ENCODE measurements around the gene KLHL29. TPM values are rescaled to one million over a fixed set of nuclear protein-coding genes. Genes with fewer than 3 reads are reported as not detected.

The KLHL29 gene
- total RNA-seq, 2 donors from 2014 or later = 2.9 to 4.6 TPM

DNA sequence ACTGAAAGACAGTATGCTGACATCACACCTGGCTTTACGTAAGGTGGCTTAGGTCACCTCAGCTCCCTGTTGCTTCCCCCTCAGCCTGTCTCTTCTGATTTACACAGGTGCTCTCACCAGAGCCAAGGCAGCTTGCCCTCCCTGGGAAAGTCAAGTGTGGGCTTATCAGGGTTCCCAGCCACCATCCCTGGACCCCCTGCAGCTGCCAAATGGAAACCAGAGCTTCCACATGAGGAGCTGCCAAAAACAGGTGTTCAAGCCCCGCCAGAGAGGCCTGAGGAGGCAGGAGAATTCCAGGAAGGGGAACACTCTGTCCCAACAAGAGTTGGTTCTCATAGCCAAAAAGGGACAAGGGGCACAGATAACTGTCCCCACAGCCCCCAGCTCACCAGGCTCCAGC lies 275.3 kb downstream of the KLHL29 start:
- intact Hi-C loops (cut with DNase I, micrococcal nuclease) = no loop called here
- ATAC-seq (no peak), DNase-seq (no peak)

- ATAC-seq = no peak
- intact Hi-C loops (cut with DNase I, micrococcal nuclease) = no loop called here
- DNase-seq = no peak
These were observed 276.5 kb downstream of the KLHL29 start for GRCh38 chr2:23661276-23662050.

GRCh38 chr2:23662466-23662865 lies 277.5 kb downstream of the KLHL29 start:
- intact Hi-C loops (cut with DNase I, micrococcal nuclease) = no loop called here
- DNase-seq (no peak), ATAC-seq (no peak)

- intact Hi-C loops (cut with DNase I, micrococcal nuclease) = no loop called here
- DNase-seq (peak in 1 of 2 donors; percentile 18), ATAC-seq (no peak)
These were observed 278.3 kb downstream of the KLHL29 start for GRCh38 chr2:23662941-23663920.

DNA sequence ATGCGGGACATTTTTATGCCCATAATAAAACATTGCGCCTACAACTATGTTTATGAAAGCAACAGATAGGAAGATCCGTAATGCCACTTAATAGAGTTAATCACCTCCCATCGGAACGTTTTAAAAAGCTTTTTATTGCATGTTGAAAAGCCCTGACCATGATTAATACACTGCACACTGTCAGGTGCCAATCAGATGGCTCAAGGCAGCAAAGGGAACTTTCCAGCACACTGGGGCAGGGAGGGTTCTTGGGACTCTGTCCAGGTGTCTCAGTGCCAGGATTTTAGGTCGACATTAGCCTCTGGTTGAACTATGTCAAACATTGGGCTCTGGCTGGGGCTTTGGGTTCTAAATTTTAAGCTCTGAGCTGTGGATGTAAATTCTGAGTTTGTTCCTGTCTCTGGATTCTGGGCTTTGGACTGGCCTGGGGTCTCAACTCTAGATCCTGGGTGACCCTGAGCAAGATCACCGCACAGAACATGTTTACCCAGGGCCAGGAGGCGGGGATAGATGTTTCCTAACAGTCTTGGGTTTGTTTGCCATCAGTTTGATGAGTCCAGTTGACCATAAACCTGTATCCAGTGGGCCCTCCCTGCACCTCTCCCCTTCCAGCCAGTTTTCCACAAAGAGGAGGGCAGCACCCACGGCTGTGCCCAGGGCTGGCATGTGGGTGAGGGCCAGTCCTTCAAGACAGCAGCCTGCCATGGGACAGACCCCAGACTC lies 279.2 kb downstream of the KLHL29 start:
- intact Hi-C loops (cut with DNase I, micrococcal nuclease) = no loop called here
- no peak for ATAC-seq
- no peak for DNase-seq

DNA sequence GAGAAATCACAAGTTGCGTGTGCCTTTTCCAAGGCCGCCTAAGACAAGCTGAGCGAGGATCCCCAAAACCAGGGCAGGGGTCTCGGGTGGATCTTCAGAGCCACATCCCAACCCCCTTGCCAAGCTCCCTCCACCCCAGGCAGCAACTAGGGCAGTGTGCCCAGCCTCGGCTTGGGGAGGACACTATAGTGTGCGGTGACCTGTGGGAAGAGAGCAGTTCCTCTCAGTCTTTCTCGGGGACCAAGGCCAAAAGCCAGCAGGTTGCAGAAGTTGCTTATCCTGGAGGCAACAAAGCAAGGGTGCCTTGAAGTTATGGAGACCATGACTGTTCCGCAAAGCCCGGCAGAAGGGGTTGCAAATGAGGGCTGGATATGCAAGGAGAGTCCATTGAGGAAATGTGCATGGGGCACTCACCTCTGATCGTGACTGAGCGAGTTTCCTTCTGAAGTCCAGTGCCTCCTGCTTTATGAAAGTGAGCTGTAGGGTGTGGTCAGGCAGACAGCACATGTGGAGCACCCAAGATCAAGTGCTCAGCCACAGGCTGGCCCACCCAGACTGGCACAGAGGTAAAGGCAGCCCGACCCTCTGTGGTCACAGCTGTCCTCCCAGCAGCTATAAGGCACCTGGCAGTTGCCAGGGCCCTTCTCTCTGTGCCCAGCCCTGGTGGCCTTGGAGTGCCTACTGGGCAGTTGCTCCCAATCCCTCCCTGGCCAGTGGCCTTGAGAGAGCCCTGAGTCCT lies 281.4 kb downstream of the KLHL29 start:
- ATAC-seq = no peak
- intact Hi-C loops (cut with DNase I, micrococcal nuclease) = no loop called here

DNA sequence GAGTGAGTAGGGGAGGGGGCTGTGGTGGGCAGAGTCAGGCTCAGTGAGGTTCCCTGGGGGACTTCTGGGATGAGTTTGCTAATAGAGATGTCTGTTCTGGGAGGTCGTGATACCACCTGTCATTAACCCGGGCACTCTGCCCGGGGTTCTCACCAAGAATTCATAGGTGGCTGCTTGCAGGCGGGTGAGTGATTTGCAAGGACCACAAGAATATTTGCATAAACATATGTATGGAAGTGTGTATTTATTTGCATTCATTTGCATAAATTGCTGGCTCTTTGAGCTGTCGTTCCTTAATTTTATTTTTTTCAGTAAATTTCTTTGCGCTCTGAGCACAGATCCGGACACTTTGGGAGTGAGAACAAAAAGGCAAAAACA lies 282.0 kb downstream of the KLHL29 start:
- intact Hi-C loops (cut with DNase I, micrococcal nuclease) = no loop called here
- DNase-seq (no peak), ATAC-seq (no peak)

More for the DNA sequence above, 281.4 kb downstream of the KLHL29 start:
- DNase-seq = no peak

- no peak for ATAC-seq
- intact Hi-C loops (cut with DNase I, micrococcal nuclease) = no loop called here
- DNase-seq = no peak
These were observed 283.9 kb downstream of the KLHL29 start for GRCh38 chr2:23668756-23669304.

DNA sequence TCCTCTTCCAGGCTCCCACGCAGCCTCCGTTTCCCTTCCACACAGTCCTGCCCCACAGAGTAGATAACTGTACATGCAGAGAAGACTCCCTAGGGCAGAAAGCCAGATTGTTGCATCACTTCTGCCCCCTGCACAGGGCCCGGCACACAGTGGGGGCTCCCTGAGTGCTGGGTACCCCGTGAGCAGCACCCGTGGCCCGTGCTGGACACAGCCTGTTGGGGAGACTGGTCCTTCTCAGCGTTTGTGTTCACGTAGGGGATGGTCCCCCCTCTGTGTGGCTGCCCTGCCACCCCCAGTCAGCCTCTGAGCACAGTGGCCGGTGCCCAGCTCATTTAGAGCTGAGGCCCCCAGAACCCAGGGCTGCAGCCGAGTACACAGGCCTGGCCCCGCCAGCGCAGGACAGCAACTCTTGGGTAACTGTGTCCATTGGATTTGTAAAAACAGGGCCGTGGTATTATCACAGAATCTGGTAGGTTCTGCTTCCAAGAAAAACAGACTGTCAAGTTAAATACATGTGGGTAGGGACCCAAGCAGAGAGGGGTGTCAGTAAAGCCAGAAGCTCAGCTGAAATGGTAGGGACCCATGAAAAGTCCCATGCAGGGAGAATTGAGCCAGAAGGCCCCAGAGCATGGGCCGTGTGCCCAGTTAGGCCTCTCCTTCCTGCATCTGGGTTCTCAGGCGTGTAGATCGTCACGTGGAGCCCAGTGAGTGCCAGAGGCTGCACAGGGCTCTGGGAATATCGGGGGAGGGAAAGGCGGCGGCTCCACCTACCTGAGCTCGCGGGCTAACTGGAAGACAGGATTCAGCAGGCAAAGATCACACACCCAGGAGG lies 284.6 kb downstream of the KLHL29 start:
- intact Hi-C loops (cut with DNase I, micrococcal nuclease) = no loop called here
- ATAC-seq = peak; percentile 80

DNA sequence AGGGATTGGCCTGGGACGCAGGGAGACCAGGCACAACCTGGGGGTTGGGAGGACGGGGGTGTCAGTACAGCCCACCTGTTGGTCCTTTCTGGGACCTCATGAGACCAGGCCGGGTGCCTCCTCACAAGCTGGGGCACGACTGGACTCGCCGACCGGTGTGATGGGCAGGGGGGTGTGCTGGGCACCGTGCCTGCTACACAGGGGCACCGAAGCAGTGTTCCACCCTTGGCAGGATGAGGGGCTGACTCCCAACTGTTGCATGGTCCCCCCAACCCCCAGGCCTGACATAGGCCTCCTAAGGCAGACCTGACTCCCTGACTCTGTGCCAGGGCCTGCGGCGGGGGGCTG lies 285.2 kb downstream of the KLHL29 start:
- no peak for ATAC-seq

More for the DNA sequence above, 284.6 kb downstream of the KLHL29 start:
- DNase-seq = peak; percentile 49 to 76

GRCh38 chr2:23673082-23673481 lies 288.1 kb downstream of the KLHL29 start:
- intact Hi-C loops (cut with DNase I, micrococcal nuclease) = no loop called here
- ATAC-seq (no peak), DNase-seq (no peak)

More for the DNA sequence above, 285.2 kb downstream of the KLHL29 start:
- no peak for DNase-seq
- intact Hi-C loops (cut with DNase I, micrococcal nuclease) = no loop called here

DNA sequence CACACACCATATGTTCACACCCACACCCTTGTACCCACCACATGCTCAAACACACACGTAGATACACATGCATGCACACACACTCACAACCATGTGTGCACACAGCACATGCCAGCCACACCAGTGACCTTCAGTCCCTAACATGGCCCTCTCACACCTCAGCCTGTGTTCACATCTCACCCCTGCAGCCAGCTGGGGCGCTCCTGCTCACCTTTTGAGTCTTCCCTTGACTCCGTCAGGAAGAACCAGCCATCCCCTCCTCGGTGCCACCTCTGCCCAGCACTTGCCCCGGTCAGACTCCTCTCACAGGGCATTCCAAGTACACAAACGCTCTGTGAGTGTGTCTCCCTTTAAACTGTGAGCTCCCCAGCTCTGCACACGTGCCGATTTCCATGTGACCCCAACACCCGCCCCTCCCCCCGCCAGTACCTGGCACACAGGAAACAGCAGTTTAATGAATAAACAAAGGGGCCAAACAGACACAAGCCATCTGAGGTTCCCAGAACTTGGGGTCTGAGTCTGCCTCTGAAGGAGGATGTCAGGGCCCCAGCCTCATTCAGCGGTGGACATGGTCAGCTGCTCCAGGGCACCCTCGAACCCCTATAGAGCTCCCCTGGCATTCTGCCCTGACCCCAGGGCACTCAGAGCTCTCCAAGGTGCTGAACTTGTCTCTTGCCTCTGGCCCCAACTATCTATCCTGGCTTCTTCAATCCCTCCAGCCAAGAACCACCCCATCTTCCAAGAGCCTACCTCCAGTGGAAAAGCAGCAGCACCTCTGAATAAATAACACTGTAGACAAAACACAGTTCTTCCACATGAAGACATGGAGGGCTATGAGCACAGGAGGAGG lies 289.1 kb downstream of the KLHL29 start:
- intact Hi-C loops (cut with DNase I, micrococcal nuclease) = no loop called here
- no peak for DNase-seq
- ATAC-seq = no peak

DNA sequence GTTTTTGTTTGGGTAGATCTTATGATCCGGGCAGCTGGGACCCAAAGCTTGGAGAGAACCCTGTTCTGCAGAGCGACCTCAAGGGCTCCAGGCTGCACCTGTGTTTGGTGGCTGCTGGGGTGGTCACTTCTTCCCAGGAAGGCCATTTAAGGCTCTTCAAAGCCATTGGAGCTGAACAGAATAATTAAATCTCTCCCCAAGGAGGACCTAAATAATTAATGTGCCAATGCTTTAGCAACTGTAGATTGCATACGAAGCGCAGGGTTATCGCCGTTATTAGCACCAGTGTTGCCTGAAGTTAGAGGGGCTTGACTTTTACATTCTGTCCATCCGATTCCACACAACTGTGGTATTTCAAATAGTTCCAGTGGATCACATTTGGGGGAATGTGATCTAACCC lies 290.5 kb downstream of the KLHL29 start:
- ATAC-seq (no peak), DNase-seq (no peak)
- intact Hi-C loops (cut with DNase I, micrococcal nuclease) = no loop called here

- ATAC-seq = no peak
- no peak for DNase-seq
- intact Hi-C loops (cut with DNase I, micrococcal nuclease) = no loop called here
These were observed 292.9 kb downstream of the KLHL29 start for GRCh38 chr2:23677836-23678235.

- ATAC-seq (no peak), DNase-seq (no peak)
- intact Hi-C loops (cut with DNase I, micrococcal nuclease) = no loop called here
These were observed 294.1 kb downstream of the KLHL29 start for GRCh38 chr2:23679044-23679443.

DNA sequence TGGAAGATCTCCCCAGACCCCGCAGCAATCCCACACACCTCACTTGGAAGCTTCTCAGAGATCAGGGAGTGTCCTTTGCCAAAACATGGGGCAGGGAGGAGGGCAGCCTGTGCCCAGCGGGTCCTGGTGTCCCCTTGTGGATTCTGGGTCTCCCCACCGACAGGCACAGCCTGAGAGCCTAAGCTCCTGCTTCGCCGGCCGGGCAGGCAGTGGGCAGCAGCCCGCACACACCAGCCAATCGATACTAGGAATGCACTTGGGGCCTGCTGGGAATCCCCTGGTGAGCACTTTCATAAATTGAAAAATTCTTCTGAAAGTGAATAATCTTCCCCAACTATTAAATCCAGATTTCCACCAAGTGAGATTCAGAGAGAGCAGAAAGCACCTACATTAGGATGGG lies 296.0 kb downstream of the KLHL29 start:
- DNase-seq (no peak), ATAC-seq (no peak)
- intact Hi-C loops (cut with DNase I, micrococcal nuclease) = no loop called here

Measured in left colon (tissue), 2 donors.